Tibial artery (tissue), 4 donors: ENCODE measurements around the gene SLC25A39.
"Not testable (repeated sequence)": the region's sequence is repeated elsewhere in the genome, so short reads cannot be mapped to it uniquely, and the experiment has no call there.

Experiments used
- DNase-seq, 2 donors: peaks; one replicate each; pipeline ENCODE4 v3.0.0-alpha.2; 2019
- H3K27ac ChIP-seq, 2 donors: fragments of 200-600 bp; sonication (generic) in 1 of 2; 1 replicate in 1 of 2; 2 replicates in 1 of 2; pipeline ENCODE4 v1.5.1; 2018 to 2019; ENCODE audit warnings: mild to moderate bottlenecking in 1 of 2
- H3K27me3 ChIP-seq, 2 donors: fragments of 200-600 bp; sonication (generic) in 1 of 2; one replicate each; pipeline versions ENCODE4 v1.5.1 to v1.6.0; 2016 to 2019
- H3K36me3 ChIP-seq, 3 donors: fragments of 200-600 bp; sonication (generic) in 2 of 3; one replicate each; pipeline ENCODE4 v1.5.1; 2016 to 2019; ENCODE audit warnings: mild to moderate bottlenecking in 2 of 3
- H3K4me1 ChIP-seq, 4 donors: fragments of 200-600 bp; sonication (generic) in 2 of 4; 1 replicate in 3 of 4; 2 replicates in 1 of 4; pipeline ENCODE4 v1.5.1; 2016 to 2019
- H3K4me3 ChIP-seq, 2 donors: fragments of 200-600 bp; sonication (generic) in 1 of 2; 1 replicate in 1 of 2; 2 replicates in 1 of 2; pipeline ENCODE4 v1.5.1; 2018 to 2019; ENCODE audit warnings: mild to moderate bottlenecking in 2 of 2
- H3K9me3 ChIP-seq, 3 donors: fragments of 200-600 bp; sonication (generic) in 1 of 3; one replicate each; pipeline ENCODE4 v1.5.1; 2016 to 2019
- CTCF ChIP-seq, 2 experiments: fragments of 200-600 bp in 1 of 2; fragments of 450-650 bp in 1 of 2; IDR thresholded peaks; one replicate each; pipeline ENCODE4 v1.5.1; 2017 to 2019; ENCODE audit warnings: antibody characterized with exemption in 2 of 2, mild to moderate bottlenecking in 1 of 2, moderate library complexity in 1 of 2
- intact Hi-C: fragments of 100-400 bp; cut with DNase I; formaldehyde crosslinking; loops from one replicate; pipeline ENCODE4 v1.15.0; 2023; ENCODE audit warnings: low total_unique reads

Gene SLC25A39

GRCh38 chr17:44334315-44334714, 9.7 kb upstream of the SLC25A39 start:
- TF ChIP-seq CTCF (IDR thresholded peaks at IDR 0.05): no peak

GRCh38 chr17:44333371-44333770, 8.7 kb upstream of the SLC25A39 start:
- no peak for TF ChIP-seq CTCF (IDR thresholded peaks at IDR 0.05)
- no peaks in the 10 kb centered on the region for H3K9me3 ChIP-seq
- H3K4me1 ChIP-seq: peaks cover 0 to 4% (median 0%) of the 10 kb centered on the region in 4 donors
- H3K36me3 ChIP-seq: no peaks in the 10 kb centered on the region
- intact Hi-C loops: no loop called here
- H3K27me3 ChIP-seq: peaks cover 0 to 23% of the 10 kb centered on the region in 2 donors
- no peak overlapping the region for H3K27ac ChIP-seq
- peak in 1 of 2 donors; percentile 45 for DNase-seq
- H3K4me3 ChIP-seq: no peak overlapping the region

More at GRCh38 chr17:44334315-44334714, 9.7 kb upstream of the SLC25A39 start:
- no peaks in the 10 kb centered on the region for H3K36me3 ChIP-seq
- H3K27ac ChIP-seq: no peak overlapping the region
- H3K4me1 ChIP-seq: peaks cover 0 to 4% (median 0%) of the 10 kb centered on the region in 4 donors
- no peaks in the 10 kb centered on the region for H3K9me3 ChIP-seq
- H3K4me3 ChIP-seq: no peak overlapping the region
- intact Hi-C loops: no loop called here
- no peak for DNase-seq
- peaks cover 0 to 29% of the 10 kb centered on the region in 2 donors for H3K27me3 ChIP-seq

GRCh38 chr17:44331249-44331760, 6.7 kb upstream of the SLC25A39 start:
- peaks cover 0 to 6% of the 10 kb centered on the region in 2 donors for H3K27me3 ChIP-seq
- TF ChIP-seq CTCF (IDR thresholded peaks at IDR 0.05): peak; percentile 78 to 79
- H3K27ac ChIP-seq: no peak overlapping the region
- DNase-seq: peak in 1 of 2 donors; percentile 80
- intact Hi-C loops: loop anchor here (2.0 kb wide), 1 partner anchor 121 kb away; no protein-coding TSS in a partner anchor
- no peak overlapping the region for H3K4me3 ChIP-seq
- no peaks in the 10 kb centered on the region for H3K36me3 ChIP-seq
- peaks cover 0 to 9% (median 2%) of the 10 kb centered on the region in 4 donors for H3K4me1 ChIP-seq
- H3K9me3 ChIP-seq: no peaks in the 10 kb centered on the region

- H3K4me3 ChIP-seq, H3K27me3 ChIP-seq, DNase-seq, H3K27ac ChIP-seq, H3K36me3 ChIP-seq, H3K9me3 ChIP-seq: not testable (repeated sequence)
- intact Hi-C loops: loop anchor here (2.0 kb wide), 1 partner anchor 119 kb away; no protein-coding TSS in a partner anchor
- peaks cover 0 to 18% (median 7%) of the 10 kb centered on the region in 4 donors for H3K4me1 ChIP-seq
Measured at GRCh38 chr17:44330263-44330662, 5.6 kb upstream of the SLC25A39 start.

GRCh38 chr17:44329516-44329915, 4.9 kb upstream of the SLC25A39 start:
- H3K4me3 ChIP-seq, intact Hi-C loops, DNase-seq, H3K27ac ChIP-seq, H3K27me3 ChIP-seq, H3K36me3 ChIP-seq, H3K9me3 ChIP-seq: not testable (repeated sequence)
- H3K4me1 ChIP-seq: peaks cover 0 to 18% (median 7%) of the 10 kb centered on the region in 4 donors

GRCh38 chr17:44327715-44328449, 3.3 kb upstream of the SLC25A39 start:
- no peak overlapping the region for H3K4me3 ChIP-seq
- H3K27me3 ChIP-seq: peaks cover 0 to 2% of the 10 kb centered on the region in 2 donors
- DNase-seq: no peak
- peaks cover 0 to 32% (median 20%) of the 10 kb centered on the region in 4 donors for H3K4me1 ChIP-seq
- no peak overlapping the region for H3K27ac ChIP-seq
- intact Hi-C loops: no loop called here
- no peak for TF ChIP-seq CTCF (IDR thresholded peaks at IDR 0.05)
- no peaks in the 10 kb centered on the region for H3K9me3 ChIP-seq
- no peaks in the 10 kb centered on the region for H3K36me3 ChIP-seq
